ENCODE measurements around the gene FAM222B. TPM values are rescaled to one million over a fixed set of nuclear protein-coding genes. Genes with fewer than 3 reads are reported as not detected.
"Not testable (repeated sequence)": the region's sequence is repeated elsewhere in the genome, so short reads cannot be mapped to it uniquely, and the experiment has no call there.

Gene FAM222B
- total and polyA plus RNA-seq, 2 experiments from 2014 or later = 63.7 to 78.5 TPM

GRCh38 chr17:28783161-28783560, 59.4 kb downstream of the FAM222B start:
- Histone ChIP-seq H3K79me2 (replicated peaks; ENCODE audit: insufficient read depth) (peaks cover 97% of the 10 kb centered on the region), H3K4me1 (ENCODE audit: insufficient read depth) (0 out of 2 replicates have a peak, but pooled peaks cover 4% of the 10 kb centered on the region), H3K27ac (ENCODE audit: low read depth) (peak overlapping the region; percentile 55; the same call in 1 of the 2 replicates), H3K9me2 (ENCODE audit: insufficient read depth) (no peaks in the 10 kb centered on the region), H3K4me2 (no peak overlapping the region), H3K27me3 (ENCODE audit: insufficient read depth) (no peaks in the 10 kb centered on the region), H3K4me3 (no peak overlapping the region), H3F3A (replicated peaks; ENCODE audit: low read depth) (peaks cover 18% of the 10 kb centered on the region), H3K36me3 (ENCODE audit: insufficient read depth) (no peaks in the 10 kb centered on the region), H2AFZ (no peak overlapping the region), H4K20me1 (replicated peaks; ENCODE audit: insufficient read depth) (peaks cover 40% of the 10 kb centered on the region)
- H3K27ac Mint-ChIP-seq = no peak overlapping the region
- peaks cover 28% of the 10 kb centered on the region for H3K36me3 Mint-ChIP-seq (ENCODE audit: low read depth)
- H3K27me3 Mint-ChIP-seq (ENCODE audit: insufficient read depth, low read depth, poor library complexity) = peaks cover 2% of the 10 kb centered on the region
- no peaks in the 10 kb centered on the region for H3K9me3 Mint-ChIP-seq
- ATAC-seq (no peak), DNase-seq (ENCODE audit: low spot score) (no peak)
- H3K4me3 Mint-ChIP-seq = no peak overlapping the region
- peaks cover 6% of the 10 kb centered on the region for H3K4me1 Mint-ChIP-seq
- TF ChIP-seq ZNF331 (CRISPR knock-in tag; IDR thresholded peaks at IDR 0.05; ENCODE audit: low read depth) (no peak), REST (IDR thresholded peaks at IDR 0.05; ENCODE audit: unreplicated experiment) (no peak), JUNB (IDR thresholded peaks at IDR 0.05; ENCODE audit: unreplicated experiment) (no peak), EZH2phosphoT487 (IDR thresholded peaks at IDR 0.05; ENCODE audit: unreplicated experiment) (no peak), CTCF (conservative IDR thresholded peaks at IDR 0.05; ENCODE audit: low read depth in 2 of 2) (no peak), POLR2AphosphoS5 (IDR thresholded peaks at IDR 0.05; ENCODE audit: low read depth) (no peak), ZNF114 (CRISPR knock-in tag; IDR thresholded peaks at IDR 0.05) (no peak), ETS1 (IDR thresholded peaks at IDR 0.05) (no peak), CREB1 (CRISPR knock-in tag; IDR thresholded peaks at IDR 0.05; ENCODE audit: low read depth) (no peak)
- TF ChIP-seq, protein P1, sequence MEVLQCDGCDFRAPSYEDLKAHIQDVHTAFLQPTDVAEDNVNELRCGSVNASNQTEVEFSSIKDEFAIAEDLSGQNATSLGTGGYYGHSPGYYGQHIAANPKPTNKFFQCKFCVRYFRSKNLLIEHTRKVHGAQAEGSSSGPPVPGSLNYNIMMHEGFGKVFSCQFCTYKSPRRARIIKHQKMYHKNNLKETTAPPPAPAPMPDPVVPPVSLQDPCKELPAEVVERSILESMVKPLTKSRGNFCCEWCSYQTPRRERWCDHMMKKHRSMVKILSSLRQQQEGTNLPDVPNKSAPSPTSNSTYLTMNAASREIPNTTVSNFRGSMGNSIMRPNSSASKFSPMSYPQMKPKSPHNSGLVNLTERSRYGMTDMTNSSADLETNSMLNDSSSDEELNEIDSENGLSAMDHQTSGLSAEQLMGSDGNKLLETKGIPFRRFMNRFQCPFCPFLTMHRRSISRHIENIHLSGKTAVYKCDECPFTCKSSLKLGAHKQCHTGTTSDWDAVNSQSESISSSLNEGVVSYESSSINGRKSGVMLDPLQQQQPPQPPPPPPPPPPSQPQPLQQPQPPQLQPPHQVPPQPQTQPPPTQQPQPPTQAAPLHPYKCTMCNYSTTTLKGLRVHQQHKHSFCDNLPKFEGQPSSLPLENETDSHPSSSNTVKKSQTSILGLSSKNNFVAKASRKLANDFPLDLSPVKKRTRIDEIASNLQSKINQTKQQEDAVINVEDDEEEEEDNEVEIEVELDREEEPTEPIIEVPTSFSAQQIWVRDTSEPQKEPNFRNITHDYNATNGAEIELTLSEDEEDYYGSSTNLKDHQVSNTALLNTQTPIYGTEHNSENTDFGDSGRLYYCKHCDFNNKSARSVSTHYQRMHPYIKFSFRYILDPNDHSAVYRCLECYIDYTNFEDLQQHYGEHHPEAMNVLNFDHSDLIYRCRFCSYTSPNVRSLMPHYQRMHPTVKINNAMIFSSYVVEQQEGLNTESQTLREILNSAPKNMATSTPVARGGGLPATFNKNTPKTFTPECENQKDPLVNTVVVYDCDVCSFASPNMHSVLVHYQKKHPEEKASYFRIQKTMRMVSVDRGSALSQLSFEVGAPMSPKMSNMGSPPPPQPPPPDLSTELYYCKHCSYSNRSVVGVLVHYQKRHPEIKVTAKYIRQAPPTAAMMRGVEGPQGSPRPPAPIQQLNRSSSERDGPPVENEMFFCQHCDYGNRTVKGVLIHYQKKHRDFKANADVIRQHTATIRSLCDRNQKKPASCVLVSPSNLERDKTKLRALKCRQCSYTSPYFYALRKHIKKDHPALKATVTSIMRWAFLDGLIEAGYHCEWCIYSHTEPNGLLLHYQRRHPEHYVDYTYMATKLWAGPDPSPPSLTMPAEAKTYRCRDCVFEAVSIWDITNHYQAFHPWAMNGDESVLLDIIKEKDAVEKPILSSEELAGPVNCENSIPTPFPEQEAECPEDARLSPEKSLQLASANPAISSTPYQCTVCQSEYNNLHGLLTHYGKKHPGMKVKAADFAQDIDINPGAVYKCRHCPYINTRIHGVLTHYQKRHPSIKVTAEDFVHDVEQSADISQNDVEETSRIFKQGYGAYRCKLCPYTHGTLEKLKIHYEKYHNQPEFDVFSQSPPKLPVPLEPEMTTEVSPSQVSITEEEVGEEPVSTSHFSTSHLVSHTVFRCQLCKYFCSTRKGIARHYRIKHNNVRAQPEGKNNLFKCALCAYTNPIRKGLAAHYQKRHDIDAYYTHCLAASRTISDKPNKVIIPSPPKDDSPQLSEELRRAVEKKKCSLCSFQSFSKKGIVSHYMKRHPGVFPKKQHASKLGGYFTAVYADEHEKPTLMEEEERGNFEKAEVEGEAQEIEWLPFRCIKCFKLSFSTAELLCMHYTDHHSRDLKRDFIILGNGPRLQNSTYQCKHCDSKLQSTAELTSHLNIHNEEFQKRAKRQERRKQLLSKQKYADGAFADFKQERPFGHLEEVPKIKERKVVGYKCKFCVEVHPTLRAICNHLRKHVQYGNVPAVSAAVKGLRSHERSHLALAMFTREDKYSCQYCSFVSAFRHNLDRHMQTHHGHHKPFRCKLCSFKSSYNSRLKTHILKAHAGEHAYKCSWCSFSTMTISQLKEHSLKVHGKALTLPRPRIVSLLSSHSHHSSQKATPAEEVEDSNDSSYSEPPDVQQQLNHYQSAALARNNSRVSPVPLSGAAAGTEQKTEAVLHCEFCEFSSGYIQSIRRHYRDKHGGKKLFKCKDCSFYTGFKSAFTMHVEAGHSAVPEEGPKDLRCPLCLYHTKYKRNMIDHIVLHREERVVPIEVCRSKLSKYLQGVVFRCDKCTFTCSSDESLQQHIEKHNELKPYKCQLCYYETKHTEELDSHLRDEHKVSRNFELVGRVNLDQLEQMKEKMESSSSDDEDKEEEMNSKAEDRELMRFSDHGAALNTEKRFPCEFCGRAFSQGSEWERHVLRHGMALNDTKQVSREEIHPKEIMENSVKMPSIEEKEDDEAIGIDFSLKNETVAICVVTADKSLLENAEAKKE (CRISPR knock-in tag; IDR thresholded peaks at IDR 0.05) = no peak

DNA sequence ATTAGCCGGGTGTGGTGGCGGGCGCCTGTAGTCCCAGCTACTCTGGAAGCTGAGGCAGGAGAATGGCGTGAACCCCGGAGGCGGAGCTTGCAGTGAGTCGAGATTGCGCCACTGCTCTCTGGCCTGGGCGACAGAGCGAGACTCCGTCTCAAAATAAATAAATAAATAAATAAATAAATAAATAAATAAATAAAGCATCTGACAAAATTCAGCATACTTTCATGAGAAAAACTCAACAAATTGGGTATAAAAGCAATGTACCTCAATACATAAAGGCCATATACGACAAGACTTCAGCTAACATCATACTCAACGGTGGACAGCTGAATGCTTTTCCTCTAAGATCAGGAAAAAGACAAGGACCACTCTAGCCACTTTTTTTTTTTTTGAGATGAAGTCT, 63.0 kb downstream of the FAM222B start:
- H3K36me3 Mint-ChIP-seq (ENCODE audit: low read depth) = peaks cover 18% of the 10 kb centered on the region
- not testable (repeated sequence) for H3K27ac ChIP-seq (ENCODE audit: low read depth); H3K9me2 ChIP-seq (ENCODE audit: insufficient read depth); H3K27me3 Mint-ChIP-seq (ENCODE audit: insufficient read depth, low read depth, poor library complexity); H2AFZ ChIP-seq; H3K4me3 Mint-ChIP-seq; H3K4me3 ChIP-seq; H3K27me3 ChIP-seq (ENCODE audit: insufficient read depth); H3K27ac Mint-ChIP-seq; H3K9me3 Mint-ChIP-seq; H3K36me3 ChIP-seq (ENCODE audit: insufficient read depth); H3F3A ChIP-seq (replicated peaks; ENCODE audit: low read depth); H3K4me2 ChIP-seq; DNase-seq (ENCODE audit: low spot score); ATAC-seq
- peaks cover 11% of the 10 kb centered on the region; the same call in 1 of the 2 replicates for H3K4me1 ChIP-seq (ENCODE audit: insufficient read depth)
- H4K20me1 ChIP-seq (replicated peaks; ENCODE audit: insufficient read depth) = peaks cover 40% of the 10 kb centered on the region
- H3K4me1 Mint-ChIP-seq = peaks cover 16% of the 10 kb centered on the region
- H3K79me2 ChIP-seq (replicated peaks; ENCODE audit: insufficient read depth) = peaks cover 97% of the 10 kb centered on the region
